DND-41 (cell line): ENCODE data around the gene PGAP2.
"Not testable (repeated sequence)": the region's sequence is repeated elsewhere in the genome, so short reads cannot be mapped to it uniquely, and the experiment has no call there.

ENCODE experiments used
- ATAC-seq: fragments of 200-7000 bp; cut with Tn5 transposase; 3 replicates; pipeline ENCODE4 v1.9.1; 2021; ENCODE audit warnings: low read depth; ENCODE audit not compliant: insufficient read depth
- DNase-seq: peaks from one replicate; pipeline ENCODE4 v3.0.0-alpha.2; 2020
- H2AFZ ChIP-seq: 2 replicates; pipeline ENCODE4 v1.6.0; 2012; ENCODE audit warnings: low read depth, low read length
- H3K27ac ChIP-seq: 2 replicates; pipeline ENCODE4 v1.5.1; 2012; ENCODE audit warnings: low read length, inconsistent platforms
- H3K27me3 ChIP-seq: fragments of 200-600 bp; sonication (generic); 2 replicates; pipeline ENCODE4 v1.6.0; 2012; ENCODE audit warnings: low read length, mild to moderate bottlenecking, inconsistent platforms; ENCODE audit not compliant: insufficient read depth, poor library complexity
- H3K36me3 ChIP-seq: 2 replicates; pipeline ENCODE4 v1.5.1; 2012; ENCODE audit warnings: low read length, inconsistent platforms; ENCODE audit not compliant: insufficient read depth
- H3K4me1 ChIP-seq: 2 replicates; pipeline ENCODE4 v1.5.1; 2012; ENCODE audit warnings: mild to moderate bottlenecking, low read length; ENCODE audit not compliant: insufficient read depth
- H3K4me2 ChIP-seq: 2 replicates; pipeline ENCODE4 v1.6.0; 2012; ENCODE audit warnings: mild to moderate bottlenecking, moderate library complexity, low read length, inconsistent platforms; ENCODE audit not compliant: insufficient read depth
- H3K4me3 ChIP-seq, 2 experiments: fragments of 200-600 bp in 1 of 2; shearing (Covaris generic) in 1 of 2; 2 replicates each; pipeline ENCODE4 v1.5.1; 2012 to 2016; ENCODE audit warnings: inconsistent platforms in 2 of 2, low read length in 2 of 2, mild to moderate bottlenecking in 2 of 2, low read depth in 1 of 2, moderate library complexity in 1 of 2
- H3K79me2 ChIP-seq: 2 replicates; pipeline ENCODE4 v1.6.0; 2012; ENCODE audit warnings: low read length, inconsistent platforms; ENCODE audit not compliant: insufficient read depth
- H3K9ac ChIP-seq: 2 replicates; pipeline ENCODE4 v1.6.0; 2012; ENCODE audit warnings: low read depth, mild to moderate bottlenecking, inconsistent platforms, low read length, moderate library complexity
- H3K9me3 ChIP-seq: 2 replicates; pipeline ENCODE4 v1.5.1; 2012; ENCODE audit warnings: low read length, moderate library complexity, mild to moderate bottlenecking, inconsistent platforms; ENCODE audit not compliant: insufficient read depth, severe bottlenecking
- H4K20me1 ChIP-seq: 2 replicates; pipeline ENCODE4 v1.6.0; 2012; ENCODE audit warnings: low read length; ENCODE audit not compliant: insufficient read depth
- CTCF ChIP-seq: IDR thresholded peaks from 2 replicates; pipeline ENCODE4 v1.5.1; 2012; ENCODE audit warnings: borderline replicate concordance, low read length, moderate library complexity, mild to moderate bottlenecking; ENCODE audit not compliant: poor library complexity, severe bottlenecking; ENCODE audit errors: extremely low read depth
- EZH2 ChIP-seq: IDR thresholded peaks from 3 replicates; pipeline ENCODE4 v1.6.1; 2012; ENCODE audit warnings: borderline replicate concordance, low read depth, mild to moderate bottlenecking, moderate library complexity, low read length, inconsistent platforms; ENCODE audit not compliant: severe bottlenecking

PGAP2 gene

GRCh38 chr11:3860375-3860774, 52.0 kb downstream of the PGAP2 start:
- Histone ChIP-seq H3K27ac (peak overlapping the region; percentile 52), H2AFZ (no peak overlapping the region), H3K79me2 (peaks cover 95% of the 10 kb centered on the region), H3K36me3 (peaks cover 12% of the 10 kb centered on the region; the same call in 1 of the 2 replicates), H4K20me1 (peaks cover 48% of the 10 kb centered on the region), H3K4me3 (peak overlapping the region in 1 of 2 experiments; percentile 19; a peak in 1 of 4 replicates), H3K9ac (peak overlapping the region; percentile 4; the same call in 1 of the 2 replicates), H3K4me2 (peak overlapping the region; percentile 96), H3K27me3 (no peaks in the 10 kb centered on the region), H3K4me1 (peaks cover 74% of the 10 kb centered on the region), H3K9me3 (no peaks in the 10 kb centered on the region)
- ATAC-seq (peak; percentile 19; the same call in 2 of the 3 replicates), DNase-seq (peak; percentile 39)
- no peak for TF ChIP-seq CTCF
- no peak for TF ChIP-seq EZH2

DNA sequence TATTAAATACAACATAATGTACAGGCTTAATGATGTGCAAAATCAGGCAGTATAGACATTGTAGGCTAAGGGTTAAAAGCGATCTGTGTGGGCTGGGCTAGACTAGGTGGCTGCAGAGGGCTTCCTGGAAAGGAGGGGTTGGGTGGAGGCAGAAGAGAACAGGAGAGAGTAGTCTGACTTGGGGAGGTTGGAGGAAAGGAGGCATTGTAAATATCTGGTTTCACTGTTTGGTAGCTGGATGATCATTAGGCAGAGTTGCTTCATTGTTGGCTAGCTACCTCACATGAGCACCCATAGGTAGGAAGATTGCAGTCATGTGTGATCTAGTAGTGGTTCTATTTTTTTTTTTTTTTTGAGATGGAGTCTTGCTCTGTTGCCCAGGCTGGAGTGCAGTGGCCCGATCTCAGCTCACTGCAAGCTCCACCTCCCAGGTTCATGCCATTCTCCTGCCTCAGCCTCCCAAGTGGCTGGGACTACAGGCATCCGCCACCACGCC, 52.6 kb downstream of the PGAP2 start:
- H3K27me3 ChIP-seq, H2AFZ ChIP-seq, H3K9me3 ChIP-seq: not testable (repeated sequence)
- H3K4me2 ChIP-seq = peak overlapping the region; percentile 96
- peaks cover 47% of the 10 kb centered on the region for H4K20me1 ChIP-seq
- peaks cover 73% of the 10 kb centered on the region for H3K4me1 ChIP-seq
- H3K36me3 ChIP-seq = peaks cover 12% of the 10 kb centered on the region; the same call in 1 of the 2 replicates
- peak overlapping the region; percentile 52 for H3K27ac ChIP-seq
- DNase-seq = peak; percentile 55
- peak overlapping the region; percentile 4; the same call in 1 of the 2 replicates for H3K9ac ChIP-seq
- ATAC-seq = peak; percentile 65
- H3K79me2 ChIP-seq = peaks cover 95% of the 10 kb centered on the region
- peak overlapping the region in 1 of 2 experiments; percentile 19; a peak in 2 of 4 replicates for H3K4me3 ChIP-seq

DNA sequence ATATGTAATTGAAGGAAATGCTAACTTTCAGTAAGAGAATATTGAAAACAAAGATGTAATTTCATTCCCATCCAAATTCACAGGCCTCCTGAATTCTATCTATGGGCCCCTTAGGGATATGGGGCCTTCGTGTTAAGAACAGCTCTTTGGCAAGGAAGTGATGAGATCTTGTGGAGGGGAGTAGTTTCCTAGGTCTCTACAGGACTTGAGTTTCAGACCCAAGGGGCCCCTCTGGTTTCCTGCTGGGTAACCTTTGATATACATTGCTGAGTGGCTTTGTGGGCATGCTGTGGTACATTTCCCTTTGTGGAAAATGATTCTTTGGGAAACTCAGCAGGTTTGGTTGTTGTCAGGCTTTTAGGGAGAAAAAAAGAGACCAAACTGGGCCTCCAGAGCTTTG, 53.3 kb downstream of the PGAP2 start:
- Histone ChIP-seq H3K27me3 (no peaks in the 10 kb centered on the region), H3K9ac (no peak overlapping the region), H3K79me2 (peaks cover 95% of the 10 kb centered on the region), H3K4me3 (peak overlapping the region in 1 of 2 experiments; percentile 22; a peak in 2 of 4 replicates), H3K36me3 (peaks cover 12% of the 10 kb centered on the region; the same call in 1 of the 2 replicates), H4K20me1 (peaks cover 40% of the 10 kb centered on the region), H2AFZ (no peak overlapping the region), H3K27ac (peak overlapping the region; percentile 66), H3K4me2 (peak overlapping the region; percentile 41), H3K4me1 (peaks cover 71% of the 10 kb centered on the region), H3K9me3 (no peaks in the 10 kb centered on the region)
- TF ChIP-seq EZH2 = no peak
- no peak for TF ChIP-seq CTCF
- DNase-seq = peak; percentile 74
- peak; percentile 86 for ATAC-seq

DNA sequence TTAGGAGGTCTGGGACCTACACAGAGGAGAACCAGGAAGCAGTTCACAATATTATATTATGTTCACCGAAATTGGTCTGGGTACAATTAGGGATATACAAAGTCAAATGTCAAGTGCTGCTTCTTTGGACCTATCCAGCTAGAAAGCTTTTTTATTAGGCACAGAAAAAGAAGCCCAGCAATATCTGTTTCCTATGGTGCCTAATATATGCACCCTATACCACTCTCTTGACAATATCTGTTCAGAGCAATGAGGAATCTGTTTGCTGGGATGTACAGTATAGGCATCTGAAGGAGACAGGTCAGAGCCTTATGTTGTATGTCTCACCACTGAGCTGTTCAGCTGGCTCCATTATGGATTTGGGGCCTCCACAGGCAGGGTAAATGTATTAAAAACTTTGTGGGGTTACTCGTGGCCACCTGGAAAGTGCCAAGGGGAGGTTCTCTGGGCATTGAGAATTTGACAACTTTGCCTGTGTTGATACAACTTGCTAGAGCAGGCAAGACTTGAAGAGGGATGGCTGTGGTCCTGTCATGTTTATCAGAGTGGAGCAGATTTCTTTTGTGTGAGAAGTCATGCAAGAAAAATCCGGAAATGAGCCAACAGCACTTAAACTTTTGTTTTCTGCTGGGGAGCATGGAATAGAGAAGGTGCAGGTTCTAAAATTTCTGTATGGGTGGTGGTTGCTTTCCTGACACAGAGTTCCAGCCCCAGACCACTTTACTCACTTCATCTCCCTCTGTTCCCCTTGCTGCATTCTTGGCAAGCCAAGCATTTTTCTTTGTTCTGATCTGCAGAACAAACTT, 57.2 kb downstream of the PGAP2 start:
- H3K4me3 ChIP-seq = no peak overlapping the region
- H3K27me3 ChIP-seq = no peaks in the 10 kb centered on the region
- H4K20me1 ChIP-seq = peaks cover 41% of the 10 kb centered on the region
- H3K27ac ChIP-seq = no peak overlapping the region
- H3K79me2 ChIP-seq = peaks cover 94% of the 10 kb centered on the region
- no peaks in the 10 kb centered on the region for H3K36me3 ChIP-seq
- H3K4me2 ChIP-seq = no peak overlapping the region
- no peak for DNase-seq
- TF ChIP-seq EZH2 (no peak), CTCF (no peak)
- no peak overlapping the region for H2AFZ ChIP-seq
- no peak overlapping the region for H3K9ac ChIP-seq
- H3K9me3 ChIP-seq = no peaks in the 10 kb centered on the region
- ATAC-seq = no peak
- H3K4me1 ChIP-seq = peaks cover 32% of the 10 kb centered on the region
